ENCODE data around the gene TRIM2.

TRIM2 gene

DNA sequence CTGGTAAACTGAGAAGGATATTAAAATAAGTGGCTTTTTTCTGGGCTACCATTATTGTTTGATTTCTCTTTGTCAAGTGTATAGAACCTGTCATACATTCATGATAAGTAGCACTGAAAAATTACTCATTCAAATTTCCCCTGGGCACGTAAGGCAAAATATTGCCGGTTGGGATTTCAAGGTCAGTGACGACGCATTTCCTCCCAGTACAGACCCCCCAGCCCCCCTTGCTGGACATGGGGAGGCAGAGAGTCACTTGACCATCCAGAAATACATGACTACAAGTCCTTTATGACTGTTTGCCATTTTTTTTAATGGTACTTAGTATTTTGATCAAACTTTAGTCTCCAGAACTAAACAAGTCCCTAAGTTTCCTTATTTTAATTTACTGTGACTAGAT lies 133.4 kb downstream of the TRIM2 start:
- DNase-seq (ENCODE audit: low spot score), result no peak

DNA sequence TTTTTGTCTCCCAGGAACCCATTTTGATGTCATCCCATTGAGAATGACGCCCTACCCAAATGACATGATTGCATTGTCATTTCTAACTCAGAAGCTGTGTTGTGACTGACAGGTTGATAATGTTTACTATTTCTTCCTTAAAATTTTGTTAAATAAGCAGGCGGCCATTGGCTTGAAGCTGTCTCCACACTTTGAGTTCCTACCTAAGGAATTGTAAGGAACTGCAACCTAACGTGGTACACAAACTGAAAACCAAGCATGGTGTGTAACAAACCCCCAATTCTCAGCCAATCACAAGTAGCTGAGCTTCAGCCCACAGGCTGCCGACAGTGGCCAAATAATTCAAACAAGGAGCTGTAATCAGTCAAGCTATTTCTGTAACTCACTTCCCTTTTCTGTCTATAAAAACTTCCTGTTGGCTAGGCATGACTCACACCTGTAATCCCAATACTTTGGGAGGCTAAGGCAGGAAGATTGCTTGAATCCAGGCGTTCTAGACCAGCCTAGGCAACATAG lies 137.4 kb downstream of the TRIM2 start:
- no peak for DNase-seq (ENCODE audit: low spot score)

DNA sequence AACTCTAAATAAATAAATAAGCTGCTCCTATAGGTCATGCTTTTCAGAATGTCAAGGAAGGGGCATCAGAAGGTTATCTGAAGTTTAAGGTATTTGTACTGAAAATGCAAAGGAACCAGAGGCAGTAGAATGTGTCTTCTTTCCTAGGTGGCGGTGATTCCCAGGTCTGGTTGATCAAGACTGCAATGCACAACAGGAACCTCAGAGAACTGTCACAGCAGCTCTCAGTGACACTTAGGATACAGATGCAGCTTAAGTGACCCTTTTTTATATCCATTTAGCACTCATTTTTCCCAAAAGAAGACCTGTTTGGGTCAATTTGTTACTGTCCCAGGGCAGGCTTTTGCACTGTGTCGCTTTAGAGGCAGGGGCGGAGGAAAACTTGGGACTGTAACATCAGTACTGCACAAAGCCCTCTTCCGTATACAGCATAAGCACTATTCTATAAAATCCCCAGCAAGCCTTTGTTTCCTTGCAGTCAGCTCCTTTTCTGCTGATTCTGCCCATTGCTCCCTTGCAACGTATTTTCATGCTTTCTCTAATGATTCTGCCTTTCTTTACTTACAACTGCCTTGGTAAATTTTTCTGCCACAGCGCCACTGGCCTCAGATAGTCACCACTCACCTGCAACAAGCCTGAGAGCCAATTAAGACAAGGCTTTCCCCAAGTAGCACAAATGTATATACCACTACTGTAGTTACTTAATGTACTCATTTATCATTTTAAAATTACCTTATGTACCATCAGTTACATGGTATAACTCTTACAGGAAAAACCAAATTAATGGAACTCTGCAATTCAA lies 138.7 kb downstream of the TRIM2 start:
- no peak for DNase-seq (ENCODE audit: low spot score)

DNA sequence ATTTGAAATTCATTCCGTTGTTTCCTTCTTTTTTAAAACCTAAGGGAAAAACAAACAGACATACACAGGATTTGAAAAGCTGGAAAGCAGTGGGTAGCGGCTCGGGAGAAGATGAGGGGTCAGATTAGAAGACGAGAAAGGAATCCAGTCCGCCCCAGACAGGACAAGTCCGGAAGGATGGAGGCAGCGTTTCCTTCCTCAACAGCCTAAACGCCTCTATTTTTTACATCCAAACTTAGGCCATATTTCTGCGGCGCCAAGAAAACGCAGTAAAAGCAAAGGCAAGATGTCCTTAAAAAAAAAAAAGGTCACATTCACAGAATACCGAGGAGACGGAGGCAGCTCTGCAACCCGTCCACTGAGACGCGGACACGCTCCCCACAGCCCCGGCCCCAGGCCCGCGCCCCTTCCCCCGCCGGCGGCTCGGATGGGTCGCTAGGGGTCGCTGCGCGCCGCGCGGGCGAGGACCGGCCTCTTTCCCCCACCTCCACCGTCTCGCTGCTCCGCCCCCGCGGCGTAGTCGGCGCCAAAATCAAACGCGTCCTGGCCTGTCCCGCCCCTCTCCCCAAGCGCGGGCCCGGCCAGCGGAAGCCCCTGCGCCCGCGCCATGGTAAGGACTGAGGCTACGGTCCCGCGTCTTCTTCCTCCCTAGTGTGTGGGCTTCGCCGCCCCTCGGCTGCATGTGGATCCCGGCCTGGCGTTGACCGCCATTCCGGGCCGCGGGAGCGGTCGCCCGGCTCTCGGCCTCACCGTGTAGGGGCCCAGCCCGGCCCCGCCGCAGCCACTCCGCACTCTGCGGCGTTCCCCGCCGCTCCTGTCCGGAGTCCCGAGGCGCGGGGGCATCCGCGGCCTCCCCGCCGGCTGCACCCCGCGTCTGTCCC lies 140.1 kb downstream of the TRIM2 start, which contains the start of gene MND1:
MND1 (plus strand) TSS at position 558 of the 881 bp plus-strand sequence; CDS start at position 608, 50 bp downstream.
- DNase-seq (ENCODE audit: low spot score), result peak; percentile 85

DNA sequence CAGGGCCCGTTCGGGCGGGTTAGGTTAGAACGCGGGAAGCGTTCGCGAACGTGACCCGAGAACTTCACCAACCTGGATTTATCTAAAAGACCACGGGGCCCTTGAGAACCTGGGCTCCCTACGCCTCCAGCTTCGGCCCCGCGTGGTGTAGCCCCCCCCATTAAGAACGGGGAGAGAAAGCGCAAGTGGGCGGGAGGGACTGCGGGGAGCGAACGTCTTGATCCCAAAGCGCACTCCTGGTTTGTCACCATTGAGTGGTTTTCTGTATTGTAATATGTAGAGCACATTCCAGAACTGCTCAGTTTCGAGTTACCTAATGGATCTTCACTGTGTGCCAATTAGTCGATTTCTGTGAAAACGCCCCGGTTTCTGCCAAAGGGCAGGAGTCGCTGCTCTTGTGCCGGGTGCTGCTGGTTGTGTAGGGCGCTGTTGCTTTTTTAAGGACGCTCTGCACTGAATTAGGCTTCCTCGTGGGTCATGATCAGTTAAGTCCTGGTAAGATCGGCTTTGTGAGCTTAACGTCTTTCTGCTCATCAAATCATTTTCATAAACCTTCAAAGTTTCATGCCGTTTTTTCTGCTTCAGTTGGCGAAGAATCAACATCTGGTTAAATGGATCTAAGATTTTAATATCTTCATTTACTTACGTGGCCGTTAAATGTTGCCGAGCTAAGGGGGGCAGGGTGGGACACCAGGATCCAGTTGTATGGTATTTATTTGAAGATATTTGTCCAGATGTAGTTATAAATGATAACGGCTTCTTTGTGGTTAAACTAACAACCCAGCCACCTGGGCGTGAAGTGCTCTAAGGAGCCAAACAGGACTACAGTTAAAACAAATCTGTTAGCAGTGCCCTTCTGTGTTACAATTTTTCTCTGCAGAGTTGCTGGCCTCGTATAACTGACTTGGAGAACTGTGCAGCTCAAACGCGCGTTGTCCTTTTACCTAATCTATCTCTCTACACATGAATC lies 141.1 kb downstream of the TRIM2 start:
- DNase-seq (ENCODE audit: low spot score), result peak; percentile 57

DNA sequence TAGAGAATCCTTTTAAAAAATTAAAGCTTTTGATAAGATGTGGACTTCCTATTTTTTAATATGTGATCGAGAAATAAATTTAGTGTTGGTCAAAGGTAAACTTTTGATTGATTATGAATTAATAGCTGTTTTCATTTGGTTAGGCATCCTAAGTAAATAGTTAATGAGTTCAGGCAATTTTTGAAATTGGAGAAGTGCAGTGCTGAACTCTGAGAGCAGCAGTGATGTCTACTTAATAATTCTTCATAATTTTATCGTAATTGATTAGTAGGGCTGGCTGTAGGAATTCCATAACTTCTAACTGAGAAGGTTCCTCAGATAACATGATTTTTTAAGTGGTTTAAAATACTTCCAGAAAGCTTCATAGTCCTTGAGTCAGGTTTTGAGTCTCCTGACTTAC lies 141.8 kb downstream of the TRIM2 start:
- no peak for DNase-seq (ENCODE audit: low spot score)

DNA sequence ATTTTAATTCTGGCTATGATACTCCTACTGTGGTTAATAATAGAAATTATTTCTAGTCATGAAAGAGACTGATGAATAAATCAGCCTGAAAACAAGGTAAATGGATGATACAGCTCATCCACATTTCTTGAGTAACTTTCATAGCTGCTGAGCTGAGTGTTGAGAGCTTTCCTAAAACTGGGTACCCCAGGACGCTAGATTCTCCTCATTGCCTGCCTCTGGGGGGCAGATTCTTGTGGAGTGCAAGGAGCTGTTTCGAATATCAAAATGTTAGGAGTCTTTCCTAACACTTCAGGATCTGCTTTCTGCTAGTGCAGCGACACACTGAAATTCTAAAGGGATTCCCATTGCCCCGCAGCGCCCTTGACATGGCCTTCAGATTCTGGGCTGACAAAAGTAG lies 142.3 kb downstream of the TRIM2 start:
- DNase-seq (ENCODE audit: low spot score), result no peak

DNA sequence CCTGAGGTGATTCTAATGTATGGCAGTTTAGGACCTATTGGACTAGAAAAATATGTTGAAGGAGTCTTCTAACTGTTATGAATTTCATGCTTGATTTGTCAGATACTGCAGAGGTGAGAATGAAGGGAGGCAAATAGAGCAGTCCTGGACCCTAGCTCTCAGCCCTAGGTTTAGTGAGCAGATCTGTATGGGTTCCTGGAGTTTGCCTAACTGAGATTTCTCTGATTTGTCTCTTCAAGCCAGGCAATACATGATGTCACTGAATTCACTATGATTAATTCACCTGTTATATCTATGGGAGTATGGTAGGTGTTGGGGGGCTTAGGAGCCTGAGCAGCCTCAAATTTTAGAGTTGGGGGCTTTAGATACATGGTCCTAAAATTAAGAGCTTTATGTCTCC lies 142.9 kb downstream of the TRIM2 start:
- DNase-seq (ENCODE audit: low spot score), result no peak

DNA sequence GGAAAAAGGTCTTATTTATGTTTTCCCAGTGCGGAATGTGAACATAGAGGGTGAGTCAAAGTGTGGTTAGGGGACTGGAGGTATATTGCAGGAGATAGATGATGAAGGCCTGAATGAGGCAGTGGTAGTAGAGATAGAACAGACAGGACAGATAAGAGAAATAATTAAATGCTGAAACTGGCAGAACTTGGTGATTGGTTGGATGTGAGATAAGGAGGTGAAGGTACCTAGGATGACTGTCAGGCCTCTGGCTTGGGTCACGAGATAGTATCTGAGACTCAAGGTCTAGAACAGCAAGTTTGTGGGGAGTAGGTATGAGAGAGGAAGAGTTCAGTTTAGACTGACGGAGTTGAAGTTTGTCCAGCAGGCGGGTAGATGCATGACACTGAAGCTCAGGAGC lies 143.8 kb downstream of the TRIM2 start:
- DNase-seq (ENCODE audit: low spot score), result no peak

DNA sequence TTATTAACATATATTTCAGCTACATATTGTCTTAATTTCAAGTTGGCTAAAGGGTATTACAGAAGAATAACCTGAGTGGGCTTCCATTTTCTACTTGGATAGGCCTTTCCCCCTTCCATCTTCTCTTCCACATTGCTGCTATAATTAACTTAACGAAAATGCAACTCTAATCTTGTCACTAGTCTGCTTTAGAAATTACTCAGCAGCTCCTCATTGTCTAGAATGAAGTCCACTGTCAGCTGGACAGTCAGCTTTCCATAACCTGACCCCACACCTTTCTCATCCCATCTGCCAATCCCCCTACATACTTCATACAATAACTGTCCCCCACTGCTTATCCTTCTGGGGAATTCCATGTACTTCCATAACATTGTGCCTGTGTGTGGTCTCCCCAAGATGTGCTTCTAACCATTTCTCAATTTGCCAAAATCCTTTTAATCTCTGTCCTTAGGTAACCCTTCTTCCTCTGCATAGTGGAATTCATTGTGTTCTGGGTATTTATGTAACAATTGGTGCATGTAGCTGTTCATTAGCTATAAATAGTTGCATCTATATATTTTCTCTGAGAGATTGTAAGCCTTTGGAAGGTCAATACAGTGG lies 145.1 kb downstream of the TRIM2 start:
- no peak for DNase-seq (ENCODE audit: low spot score)

DNA sequence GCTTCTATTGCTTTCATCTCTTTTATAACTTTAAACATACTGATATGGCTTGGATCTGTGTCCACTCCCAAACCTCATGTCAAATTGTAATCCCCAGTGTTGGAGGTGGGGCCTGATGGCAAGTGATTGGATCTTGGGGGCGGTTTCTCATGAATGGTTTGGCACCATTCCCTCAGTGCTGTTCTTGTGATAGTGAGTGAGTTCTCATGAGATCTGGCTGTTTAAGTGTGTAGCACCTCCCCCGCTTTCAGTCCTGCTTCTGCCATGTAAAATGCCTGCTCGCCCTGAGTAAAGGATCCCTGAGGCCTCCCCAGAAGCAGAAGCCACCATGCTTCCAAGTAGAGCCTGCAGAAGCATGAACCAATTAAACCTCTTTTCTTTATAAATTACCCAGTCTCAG lies 157.9 kb downstream of the TRIM2 start:
- no peak for DNase-seq (ENCODE audit: low spot score)

DNA sequence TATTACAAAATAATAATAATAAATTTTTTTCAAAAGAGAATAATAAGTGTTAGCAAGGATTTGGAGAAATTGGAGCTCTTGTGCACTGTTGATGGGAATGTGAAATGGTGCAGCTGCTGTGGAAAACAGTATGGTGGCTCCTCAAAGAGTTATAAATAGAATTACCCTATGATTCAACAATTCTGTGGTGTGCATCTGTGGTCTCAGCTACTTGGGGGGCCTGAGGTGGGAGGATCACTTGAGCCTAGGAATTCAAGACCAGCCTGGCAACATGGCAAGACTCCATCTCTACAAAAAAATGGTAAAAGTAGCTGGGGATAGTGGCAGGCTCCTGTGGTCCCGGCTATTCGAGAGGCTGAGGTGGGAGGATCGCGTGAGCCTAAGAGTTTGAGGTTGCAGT lies 159.8 kb downstream of the TRIM2 start:
- DNase-seq (ENCODE audit: low spot score), result no peak

DNA sequence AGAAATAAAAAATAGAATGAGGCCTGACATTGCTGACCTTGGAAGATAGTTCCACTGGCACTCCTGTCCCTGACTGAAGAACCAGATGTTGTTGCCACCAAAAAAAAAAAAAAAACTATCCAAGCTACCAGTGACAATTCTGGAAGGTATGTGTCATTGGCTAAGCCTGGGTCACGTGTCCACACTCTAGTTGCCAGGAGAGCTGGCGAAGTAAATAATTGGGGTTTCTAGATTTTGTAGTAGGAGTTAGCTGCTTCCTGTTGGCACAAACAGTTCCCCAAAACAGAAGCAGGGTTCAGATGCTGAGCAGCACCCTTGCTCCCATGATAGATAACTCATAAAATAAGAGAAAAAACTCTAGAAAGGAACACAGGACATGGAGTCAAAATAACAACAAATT lies 160.8 kb downstream of the TRIM2 start:
- no peak for DNase-seq (ENCODE audit: low spot score)

DNA sequence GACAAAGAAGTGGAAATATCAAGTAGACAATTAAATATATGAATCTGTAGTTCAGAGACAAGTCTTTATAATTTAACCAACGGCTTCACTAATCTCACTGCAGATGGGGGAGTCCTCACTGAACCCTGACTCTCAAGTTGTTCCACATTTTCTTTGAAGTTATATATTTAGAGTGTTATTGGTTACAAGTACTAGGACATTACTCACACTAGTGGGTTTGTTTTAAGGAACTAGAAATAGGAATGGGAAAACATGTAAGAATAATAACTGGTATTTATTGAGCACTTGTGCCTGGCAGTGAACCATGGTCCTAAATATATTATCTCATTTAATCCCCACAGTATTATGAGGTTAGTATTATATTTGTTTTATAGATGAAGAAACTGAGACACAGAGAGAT lies 162.2 kb downstream of the TRIM2 start:
- no peak for DNase-seq (ENCODE audit: low spot score)

DNA sequence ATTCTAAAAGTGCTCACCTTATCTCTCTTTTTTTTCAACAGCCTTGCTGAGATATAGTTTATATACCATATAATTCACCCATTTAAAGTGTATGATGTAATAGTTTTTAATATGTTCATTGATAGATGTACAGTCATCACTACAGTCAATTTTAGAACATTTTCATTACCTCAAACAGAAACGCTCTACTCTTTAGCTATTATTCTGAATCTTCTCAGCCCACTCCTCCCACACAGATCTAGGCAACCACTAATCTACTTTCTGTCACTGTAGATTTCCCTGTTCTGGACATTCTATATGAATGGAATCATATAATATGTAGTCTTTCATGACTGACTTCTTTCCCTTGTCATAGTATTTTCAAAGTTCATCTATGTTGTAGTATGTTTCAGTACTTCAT lies 162.8 kb downstream of the TRIM2 start:
- no peak for DNase-seq (ENCODE audit: low spot score)

DNA sequence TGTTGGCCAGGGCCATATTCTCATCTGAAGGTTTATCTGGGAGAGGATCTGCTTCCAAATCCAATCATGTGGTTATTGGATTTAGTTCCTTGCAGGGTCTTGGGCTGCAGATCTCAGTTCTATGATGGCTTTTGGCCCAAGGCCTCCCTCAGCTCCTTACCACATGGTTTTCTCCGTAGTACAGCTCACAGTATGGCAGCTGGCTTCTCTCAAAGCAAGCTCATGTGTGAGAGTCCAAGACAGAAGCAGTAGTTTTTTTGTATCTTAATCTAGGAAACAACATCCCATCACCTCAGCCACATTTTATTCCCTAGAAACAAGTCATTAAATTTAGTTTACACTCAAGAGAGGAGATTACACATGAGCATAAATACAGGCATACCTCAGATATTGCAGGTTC lies 164.8 kb downstream of the TRIM2 start:
- no peak for DNase-seq (ENCODE audit: low spot score)

DNA sequence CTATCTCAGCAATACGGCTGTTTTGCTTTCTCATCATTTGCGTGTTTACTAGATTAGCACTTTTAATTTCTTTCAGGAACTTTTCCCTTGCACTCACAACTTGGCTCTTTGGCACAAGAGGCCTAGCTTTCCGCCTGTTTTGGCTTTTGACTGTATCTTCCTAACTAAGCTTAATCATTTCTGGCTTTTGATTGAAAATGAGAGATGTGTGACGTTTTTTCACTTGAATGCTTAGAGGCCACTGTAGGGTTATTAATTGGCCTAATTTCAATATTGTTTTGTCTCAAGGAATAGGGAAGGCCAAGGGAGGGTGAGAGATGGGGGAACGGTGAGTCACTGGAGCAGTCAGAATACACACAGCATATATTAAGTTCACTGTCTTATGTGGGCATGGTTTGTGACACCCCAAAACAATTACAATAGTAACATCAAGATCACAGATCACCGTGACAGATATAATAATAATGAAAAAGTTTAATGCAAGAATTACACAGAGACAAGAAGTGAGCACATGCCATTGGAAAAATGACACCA lies 167.5 kb downstream of the TRIM2 start:
- no peak for DNase-seq (ENCODE audit: low spot score)

DNA sequence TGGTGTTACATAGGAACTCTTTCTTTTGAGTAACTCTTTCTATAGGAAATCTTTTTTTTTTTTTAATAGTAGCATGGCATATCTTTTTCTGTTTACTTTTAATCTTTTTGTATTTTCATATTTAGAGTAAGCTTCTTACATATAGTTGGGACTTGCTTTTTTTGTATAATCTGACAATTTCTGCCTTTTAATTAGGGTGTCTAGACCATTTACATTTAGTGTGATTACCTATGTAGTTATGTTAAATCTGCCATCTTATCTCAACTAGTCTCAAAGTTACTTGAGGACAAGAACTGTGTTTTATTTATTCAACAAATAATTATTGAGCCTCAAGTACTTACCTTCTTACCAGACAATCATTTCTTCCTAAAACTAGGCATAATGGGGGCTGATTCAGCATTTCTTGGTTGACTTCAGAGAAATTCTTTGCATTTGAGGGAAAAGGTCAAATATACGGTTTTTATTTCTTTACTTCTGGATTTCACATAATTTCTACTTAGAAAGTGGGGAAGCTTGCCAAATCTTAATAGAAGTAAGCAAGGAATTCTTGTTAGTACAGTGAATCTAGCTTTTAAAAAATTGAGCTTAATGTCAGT lies 168.8 kb downstream of the TRIM2 start:
- DNase-seq (ENCODE audit: low spot score), result no peak

DNA sequence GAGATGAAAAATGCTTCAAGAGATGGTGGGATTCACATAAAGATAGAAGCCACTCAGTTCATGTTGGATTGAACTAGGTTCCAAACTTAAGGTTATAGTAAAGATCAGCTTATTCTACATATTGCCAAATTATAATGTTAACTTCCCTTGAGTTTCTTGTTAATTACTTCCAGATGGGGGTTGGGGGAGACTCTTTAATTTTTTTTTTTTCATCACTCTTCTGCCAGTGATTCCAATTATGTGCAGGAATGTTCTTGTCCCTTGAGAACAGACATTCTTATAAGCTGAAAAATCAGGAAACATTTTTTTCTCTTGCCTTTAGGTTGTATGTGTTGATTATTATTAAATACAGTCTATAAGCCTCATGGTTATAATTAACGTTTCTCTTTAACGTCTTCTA lies 170.2 kb downstream of the TRIM2 start:
- DNase-seq (ENCODE audit: low spot score), result no peak

DNA sequence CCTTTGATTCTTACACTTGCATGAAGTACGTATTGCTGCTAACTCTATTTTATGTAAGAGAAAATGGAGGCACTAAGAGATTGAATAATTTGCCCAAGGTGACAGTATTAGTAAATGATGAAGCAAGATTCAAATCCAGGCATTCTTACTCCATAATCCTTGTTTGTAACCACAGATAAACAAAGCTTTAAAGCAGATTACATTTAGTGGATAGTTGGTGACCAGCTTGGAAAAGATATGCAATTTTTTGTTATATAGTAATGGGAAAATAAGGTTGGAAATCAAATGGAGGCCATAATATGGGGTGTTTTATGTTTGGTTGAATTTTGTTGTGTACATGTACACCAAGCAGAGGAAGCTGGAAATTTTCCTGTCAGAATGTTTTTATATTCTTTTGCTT lies 171.1 kb downstream of the TRIM2 start:
- DNase-seq (ENCODE audit: low spot score), result no peak

DNA sequence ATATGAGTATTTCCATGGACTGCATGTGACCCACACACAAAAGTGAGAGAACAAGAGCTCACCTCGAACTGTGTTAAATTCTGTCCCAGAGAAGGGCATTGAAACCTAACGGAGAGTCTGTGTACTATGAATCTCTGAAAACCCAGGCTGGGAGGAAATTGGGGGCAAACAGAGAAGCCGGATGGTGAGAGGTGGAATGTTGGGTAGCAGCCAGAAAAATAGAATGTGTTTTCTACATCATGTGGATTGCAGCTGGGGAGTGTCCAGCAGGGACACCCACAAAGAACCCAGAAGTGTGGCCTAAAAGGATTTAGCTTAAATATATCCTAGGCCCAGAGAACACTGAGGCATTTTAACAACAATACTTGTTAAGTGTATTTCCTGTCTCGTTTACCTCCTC lies 178.9 kb downstream of the TRIM2 start:
- no peak for DNase-seq (ENCODE audit: low spot score)

All from CD4-positive, alpha-beta T cell treated with Interleukin-6 at 100 ng/mL for 8 hours (primary cell).